Renal cortex interstitium (tissue), 11 donors: ENCODE data around the gene NFKB1. TPM values are rescaled to one million over a fixed set of nuclear protein-coding genes. Genes with fewer than 3 reads are reported as not detected.
A peak's percentile ranks its signal among the peaks of the same experiment; 100 is the strongest.
"Not testable (repeated sequence)": the region's sequence is repeated elsewhere in the genome, so short reads cannot be mapped to it uniquely, and the experiment has no call there.

Experiments
- DNase-seq, 11 donors: peaks; one replicate each; pipeline ENCODE4 v3.0.0-alpha.2; 2013; ENCODE audit warnings: low read depth in 9 of 11, low spot score in 4 of 11; ENCODE audit errors: extremely low read depth in 1 of 11
- polyA plus RNA-seq, 3 donors: library from polyadenylated mRNA; unstranded; fragments of 120-200 nt; gene quantifications; one replicate each; pipeline ENCODE4 v1.2.1, GENCODE V29; 2013; ENCODE audit not compliant: insufficient read length in 3 of 3

Gene NFKB1
- polyA plus RNA-seq, 3 donors, result 25.8 to 27.7 (median 26.0) TPM

DNA sequence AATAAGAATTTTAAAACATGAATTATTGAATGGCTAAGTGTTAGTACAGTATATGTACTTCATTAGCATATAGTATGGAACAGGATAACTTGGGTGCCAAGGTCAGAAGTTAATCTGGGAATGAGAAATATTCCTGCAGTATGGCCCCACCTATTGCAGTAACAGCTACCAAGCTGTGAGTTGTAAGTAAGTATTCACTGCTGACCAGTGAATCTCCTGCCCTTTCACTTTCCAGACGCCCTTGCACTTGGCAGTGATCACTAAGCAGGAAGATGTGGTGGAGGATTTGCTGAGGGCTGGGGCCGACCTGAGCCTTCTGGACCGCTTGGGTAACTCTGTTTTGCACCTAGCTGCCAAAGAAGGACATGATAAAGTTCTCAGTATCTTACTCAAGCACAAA, 105.1 kb downstream of the NFKB1 start:
- DNase-seq, result no peak

DNA sequence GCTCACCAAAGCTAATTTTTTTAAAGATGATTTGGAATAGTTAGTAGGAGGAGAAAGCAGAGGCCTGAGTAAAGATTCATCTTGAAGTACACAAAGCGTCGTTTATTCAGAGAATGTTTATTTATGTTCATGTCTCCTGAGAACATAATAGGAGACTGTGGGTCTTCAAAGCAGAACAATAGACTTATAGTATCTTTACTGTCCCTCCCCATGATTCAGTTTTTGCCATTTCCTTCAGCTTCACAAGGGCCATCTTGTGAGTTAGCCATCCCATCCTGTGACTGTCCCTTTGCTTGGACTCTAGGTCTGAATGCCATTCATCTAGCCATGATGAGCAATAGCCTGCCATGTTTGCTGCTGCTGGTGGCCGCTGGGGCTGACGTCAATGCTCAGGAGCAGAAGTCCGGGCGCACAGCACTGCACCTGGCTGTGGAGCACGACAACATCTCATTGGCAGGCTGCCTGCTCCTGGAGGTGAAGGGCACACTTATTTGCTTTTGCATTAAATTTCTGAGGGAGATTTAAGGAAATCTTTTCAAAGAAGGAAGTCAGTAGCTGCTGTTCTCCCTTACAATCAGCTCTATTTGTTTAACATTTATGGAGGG, 105.8 kb downstream of the NFKB1 start:
- no peak for DNase-seq

GRCh38 chr4:102608190-102608589, 107.0 kb downstream of the NFKB1 start:
- no peak for DNase-seq

DNA sequence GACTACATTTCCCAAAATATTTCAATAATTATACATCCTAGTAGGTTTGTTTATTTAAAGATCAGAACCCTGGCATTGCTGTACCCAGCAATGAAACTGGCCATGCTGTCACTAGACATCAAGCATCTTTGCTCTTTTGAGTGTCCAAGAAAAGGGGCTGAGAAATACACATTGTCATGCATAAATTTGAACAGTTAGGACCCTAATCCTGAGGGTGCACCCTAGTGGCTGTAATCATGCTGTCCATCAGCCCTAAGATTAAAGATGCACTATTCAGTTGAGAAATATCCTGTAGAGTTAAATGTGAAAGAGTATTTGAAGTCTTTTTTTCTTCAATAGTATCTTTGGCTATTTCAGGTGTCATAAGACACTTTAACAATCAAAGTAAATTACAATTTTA, 108.8 kb downstream of the NFKB1 start:
- no peak for DNase-seq

DNA sequence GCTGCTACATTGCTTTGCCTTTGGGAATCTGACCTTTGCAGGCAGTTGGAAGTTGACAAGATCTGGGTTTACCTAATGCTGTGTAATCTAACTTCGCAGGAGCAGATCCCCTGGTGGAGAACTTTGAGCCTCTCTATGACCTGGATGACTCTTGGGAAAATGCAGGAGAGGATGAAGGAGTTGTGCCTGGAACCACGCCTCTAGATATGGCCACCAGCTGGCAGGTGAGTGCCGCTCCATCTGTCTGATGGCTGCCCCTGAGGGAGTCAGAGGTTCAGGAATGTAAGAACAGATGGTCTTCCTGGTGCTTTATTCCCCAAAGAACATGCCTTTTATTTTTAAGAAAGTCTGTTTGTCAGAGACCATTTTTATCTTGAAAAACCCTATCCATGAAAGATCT, 109.3 kb downstream of the NFKB1 start:
- no peak for DNase-seq

GRCh38 chr4:102612210-102612609, 111.1 kb downstream of the NFKB1 start:
- peak in 1 of 11 donors; percentile 38 for DNase-seq

DNA sequence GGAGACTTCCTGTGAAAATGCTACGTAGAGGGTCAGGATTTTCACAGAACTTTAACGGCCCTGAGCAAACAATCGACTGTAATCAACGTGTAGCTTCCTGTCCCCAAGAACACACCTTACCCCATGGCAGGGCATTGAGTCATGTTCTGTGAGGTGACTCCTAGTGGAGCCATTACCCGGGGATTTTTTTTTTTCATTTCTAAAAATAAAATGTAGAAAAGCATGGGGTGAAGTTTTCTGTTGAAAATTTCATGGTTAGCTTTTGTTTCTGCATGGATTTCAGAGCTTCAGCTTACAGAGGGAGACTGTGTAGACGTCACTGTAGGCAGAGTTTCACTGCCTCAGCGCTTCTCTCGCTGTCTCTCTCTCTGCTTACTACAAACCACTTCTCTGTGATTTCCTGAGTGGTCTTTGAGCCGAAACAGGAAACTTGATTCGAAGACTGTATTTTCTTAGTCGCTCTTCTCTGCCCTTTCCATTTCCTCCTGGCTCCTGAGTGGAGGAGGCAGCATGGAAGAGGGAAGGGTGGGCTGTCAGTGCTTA, 111.7 kb downstream of the NFKB1 start:
- DNase-seq, result no peak

GRCh38 chr4:102614801-102615200, 113.6 kb downstream of the NFKB1 start:
- no peak for DNase-seq

- DNase-seq, result no peak
Measured at GRCh38 chr4:102616636-102617035, 115.5 kb downstream of the NFKB1 start.

DNA sequence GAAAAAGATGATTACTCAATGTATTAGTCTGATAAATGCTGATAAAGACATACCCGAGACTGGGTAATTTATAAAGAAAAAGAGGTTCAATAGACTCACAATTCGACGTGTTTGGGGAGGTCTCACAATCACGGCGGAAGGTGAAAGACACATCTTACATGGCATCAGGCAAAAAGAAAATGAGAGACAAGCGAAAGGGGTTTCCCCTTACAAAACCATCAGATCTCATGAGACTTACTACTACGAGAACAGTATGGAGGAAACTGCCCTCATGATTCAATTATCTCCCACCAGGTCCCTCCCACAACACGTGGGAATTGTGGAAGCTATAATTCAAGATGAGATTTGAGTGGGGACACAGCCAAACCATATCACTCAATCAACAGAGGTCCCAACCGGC, 117.9 kb downstream of the NFKB1 start:
- not testable (repeated sequence) for DNase-seq

GRCh38 chr4:102619776-102620631, 118.8 kb downstream of the NFKB1 start:
- not testable (repeated sequence) for DNase-seq

DNA sequence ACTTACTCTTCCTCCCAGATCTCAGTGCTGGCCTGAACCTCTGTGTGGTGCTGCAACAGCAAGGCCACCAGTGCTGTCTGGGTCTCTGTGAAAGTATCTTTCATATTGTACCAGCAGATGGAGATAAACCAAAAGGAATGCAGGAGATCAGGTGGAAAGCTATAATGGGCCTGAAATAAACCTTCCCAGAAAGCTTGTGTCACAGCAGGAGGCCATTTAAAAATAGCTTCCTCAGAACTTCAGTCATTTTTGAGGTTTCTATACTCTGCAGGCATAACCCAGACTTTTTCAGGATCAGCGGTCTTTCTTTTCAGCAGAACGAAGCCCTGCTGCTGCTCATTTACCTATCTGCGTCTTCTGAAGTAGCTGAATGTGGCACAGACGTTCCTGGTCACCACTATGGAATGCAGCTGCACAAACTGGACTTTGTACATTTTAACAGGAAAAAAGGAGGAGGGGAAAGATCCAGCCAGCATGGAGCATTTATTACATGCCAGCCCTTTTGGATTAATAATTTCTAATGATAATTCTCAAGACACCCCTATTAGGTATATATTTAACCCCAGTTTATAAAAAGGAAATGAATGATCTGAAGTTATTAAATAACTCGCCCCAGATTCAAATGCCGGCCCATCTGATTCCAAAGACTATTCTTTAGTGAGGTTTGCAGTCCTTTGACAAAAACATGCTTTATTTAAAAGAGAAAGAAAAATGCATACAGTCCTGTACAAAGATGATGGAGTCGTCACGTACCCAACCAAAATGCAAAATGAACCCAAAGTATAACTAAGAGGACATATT, 119.7 kb downstream of the NFKB1 start:
- peak in 5 of 11 donors; percentile 43 to 65 (median 52) for DNase-seq

GRCh38 chr4:102623622-102624021, 122.5 kb downstream of the NFKB1 start:
- DNase-seq, result peak in 1 of 11 donors; percentile 36

GRCh38 chr4:102624505-102624904, 123.3 kb downstream of the NFKB1 start:
- no peak for DNase-seq

DNA sequence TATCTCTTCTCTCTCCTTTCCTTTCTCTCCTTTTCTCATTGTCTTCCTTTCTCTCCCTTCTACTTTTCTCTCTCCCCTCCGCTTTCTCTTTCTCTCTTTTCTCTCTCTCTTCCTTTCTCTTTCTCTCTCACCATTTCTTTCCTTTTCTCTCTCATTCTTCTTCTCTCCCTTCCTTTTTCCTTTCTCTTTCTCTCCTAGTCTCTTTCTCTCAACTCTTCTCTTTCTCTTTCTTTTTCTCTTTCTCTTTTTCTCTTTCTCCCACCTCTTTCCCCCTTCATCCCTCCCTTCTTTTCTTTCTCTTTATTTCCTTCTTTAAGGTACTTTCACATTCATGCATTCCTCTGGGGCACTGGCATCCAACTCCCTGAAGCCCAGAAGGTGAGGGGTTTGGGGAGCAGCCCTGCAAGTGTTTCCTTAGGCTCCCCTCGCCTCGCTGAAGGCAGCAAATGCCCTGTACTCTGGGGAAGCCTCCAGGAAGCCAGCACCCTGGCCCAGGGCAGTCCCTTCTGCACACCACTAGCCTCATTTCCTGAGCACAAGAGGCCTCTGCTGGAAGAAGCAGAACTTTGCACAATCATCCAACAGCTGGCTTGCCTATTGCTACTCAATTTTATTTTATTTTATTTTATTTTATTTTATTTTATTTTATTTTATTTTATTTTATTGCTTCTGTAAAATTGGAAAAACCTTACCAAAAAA, 124.2 kb downstream of the NFKB1 start:
- DNase-seq, result no peak

DNA sequence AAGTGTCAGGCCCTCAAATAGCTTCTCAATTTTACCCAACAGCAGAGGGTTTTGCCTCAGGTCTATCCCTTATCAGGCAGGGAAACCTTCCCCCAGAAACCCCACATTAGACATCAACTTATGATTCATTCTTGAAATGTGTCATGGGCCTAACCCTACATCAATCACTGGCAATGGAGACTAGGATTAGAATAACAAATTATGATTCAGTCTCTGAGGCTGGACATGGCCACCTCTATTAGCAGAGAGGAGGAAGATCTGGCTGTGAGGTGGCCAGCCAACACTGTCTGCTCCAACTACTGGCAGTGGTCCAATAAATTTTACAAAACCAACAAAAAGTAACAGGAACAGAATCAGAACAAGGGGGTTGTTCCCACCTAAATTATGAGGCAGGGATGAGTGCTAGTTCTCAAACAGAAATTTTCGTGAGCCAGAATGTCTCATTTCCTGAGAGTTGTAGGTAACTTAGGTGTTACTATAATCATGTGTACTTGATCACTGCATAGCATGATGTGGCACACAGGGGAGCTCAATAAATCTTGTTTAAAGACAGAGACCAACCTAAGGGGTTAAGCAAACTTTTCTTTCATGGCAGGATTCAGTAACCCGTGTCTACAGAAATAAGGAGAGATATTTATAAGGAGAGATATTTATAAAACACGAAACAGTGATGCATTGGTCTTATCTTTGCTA, 126.8 kb downstream of the NFKB1 start:
- DNase-seq, result no peak

DNA sequence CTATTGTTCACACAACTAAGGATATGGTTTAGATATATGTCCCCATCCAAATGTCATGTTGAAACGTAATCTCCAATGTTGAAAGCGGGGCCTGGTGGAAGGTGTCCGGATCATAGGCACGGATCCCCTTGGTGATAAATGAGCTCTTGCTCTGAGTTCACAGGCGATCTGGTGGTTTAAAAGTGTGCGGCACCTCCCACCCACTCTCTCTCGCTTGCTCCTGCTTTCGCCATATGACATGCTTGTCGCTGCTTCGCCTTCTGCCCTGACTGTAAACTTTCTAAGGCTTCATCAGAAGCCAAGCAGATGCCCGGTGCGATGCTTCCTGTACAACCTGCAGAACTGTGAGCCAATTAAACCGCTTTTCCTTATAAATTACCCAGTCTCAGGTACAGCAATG, 128.5 kb downstream of the NFKB1 start:
- no peak for DNase-seq

- no peak for DNase-seq
Measured at GRCh38 chr4:102631616-102632015, 130.5 kb downstream of the NFKB1 start.
